ENCODE results near the gene ZFP36L1. TPM values are rescaled to one million over a fixed set of nuclear protein-coding genes. Genes with fewer than 3 reads are reported as not detected.

Gene ZFP36L1
- total RNA-seq, 1 experiment from 2014 or later = 304 TPM

- Histone ChIP-seq H3K9me2 (ENCODE audit: insufficient read depth) (no peaks in the 10 kb centered on the region), H3K36me3 (ENCODE audit: control insufficient read depth in 1 of 2, insufficient read depth in 2 of 2, low read length in 2 of 2) (no peaks in the 10 kb centered on the region), H3K79me2 (ENCODE audit: insufficient read depth, low read length) (no peaks in the 10 kb centered on the region), H3K4me2 (ENCODE audit: low read length) (no peak overlapping the region), H3K4me1 (ENCODE audit: control insufficient read depth in 1 of 2, insufficient read depth in 2 of 2, low read length in 2 of 2) (no peaks in the 10 kb centered on the region; a peak in 1 of 4 replicates), H3K9ac (ENCODE audit: low read length) (no peak overlapping the region), H3K9me3 (ENCODE audit: control insufficient read depth in 1 of 2, insufficient read depth in 1 of 2, low read depth in 1 of 2, low read length in 2 of 2) (peaks cover 0 to 4% of the 10 kb centered on the region in 2 experiments; a peak in 1 of 4 replicates), H3K27me3 (ENCODE audit: insufficient read depth, low read length) (no peaks in the 10 kb centered on the region), H4K20me1 (ENCODE audit: insufficient read depth) (no peaks in the 10 kb centered on the region), H3K4me3 (replicated peaks in 1 of 2; ENCODE audit: low read depth in 1 of 2, low read length in 2 of 2) (no peak overlapping the region), H2AFZ (ENCODE audit: low read depth, low read length, poor library complexity, severe bottlenecking) (no peak overlapping the region), H3K27ac (ENCODE audit: low read depth, low read length) (no peak overlapping the region)
- ChIA-PET CTCF (no interaction called here), RAD21 (ENCODE audit: low non-redundant PET in 1 of 2, low total read pairs in 2 of 2, uncharacterized antibody in 2 of 2, unreplicated experiment in 2 of 2) (no interaction called here), POLR2A (no interaction called here)
- ATAC-seq (no peak), DNase-seq (ENCODE audit: low read depth, low spot score) (no peak)
- no TSS peak for BruUV-seq (replicated peaks)
- TF ChIP-seq EZH2 (IDR thresholded peaks at IDR 0.05) (no peak), TCF7L2 (IDR thresholded peaks at IDR 0.05; ENCODE audit: borderline replicate concordance, extremely low read depth, insufficient read depth, insufficient read length) (no peak), CTCF (IDR thresholded peaks at IDR 0.05 in 2 of 3, conservative IDR thresholded peaks at IDR 0.05 in 1 of 3; ENCODE audit: borderline replicate concordance in 1 of 3, insufficient read depth in 1 of 3, low read depth in 2 of 3, low read length in 2 of 3) (no peak), FOSL1 (IDR thresholded peaks at IDR 0.05; ENCODE audit: low read depth) (no peak), RAD21 (IDR thresholded peaks at IDR 0.05; ENCODE audit: low read depth) (no peak), EZH2phosphoT487 (IDR thresholded peaks at IDR 0.05; ENCODE audit: borderline replicate concordance) (no peak), ZFX (IDR thresholded peaks at IDR 0.05) (no peak), POLR2AphosphoS5 (IDR thresholded peaks at IDR 0.05; ENCODE audit: low read depth, low read length) (no peak), MAX (IDR thresholded peaks at IDR 0.05) (no peak), SP1 (IDR thresholded peaks at IDR 0.05; ENCODE audit: low read depth) (no peak), CEBPB (IDR thresholded peaks at IDR 0.05; ENCODE audit: low read depth) (no peak), ATF3 (IDR thresholded peaks at IDR 0.05) (no peak), ZBTB33 (IDR thresholded peaks at IDR 0.05; ENCODE audit: extremely low read depth, insufficient replicate concordance, low read length) (no peak), REST (IDR thresholded peaks at IDR 0.05; ENCODE audit: low read depth) (no peak), POLR2A (IDR thresholded peaks at IDR 0.05; ENCODE audit: borderline replicate concordance, extremely low read depth, insufficient read depth, insufficient read length) (no peak), YY1 (IDR thresholded peaks at IDR 0.05; ENCODE audit: extremely low read depth, insufficient replicate concordance, low read depth, low read length) (no peak), JUND (IDR thresholded peaks at IDR 0.05) (no peak), ZNF274 (IDR thresholded peaks at IDR 0.05; ENCODE audit: low read depth, low read length) (no peak)
- intact Hi-C loops (cut with micrococcal nuclease) = no loop called here
These were observed 54.3 kb downstream of the ZFP36L1 start for GRCh38 chr14:68738559-68738958.
